Spleen (tissue), 13 donors: ENCODE results near the gene ZNF331. TPM values are rescaled to one million over a fixed set of nuclear protein-coding genes. Genes with fewer than 3 reads are reported as not detected.
A peak's percentile ranks its signal among the peaks of the same experiment; 100 is the strongest.
"Not testable (repeated sequence)": the region's sequence is repeated elsewhere in the genome, so short reads cannot be mapped to it uniquely, and the experiment has no call there.

ENCODE experiments used
- DNase-seq: peaks from one replicate; pipeline ENCODE4 v3.0.0-alpha.2; 2020
- H3K27ac ChIP-seq, 8 donors: fragments of 200-600 bp; sonication (generic) in 7 of 8; 1 replicate in 4 of 8; 2 replicates in 4 of 8; pipeline versions ENCODE4 v1.5.0 to v1.8.0; 2016 to 2021; ENCODE audit warnings: inconsistent platforms in 4 of 8, mild to moderate bottlenecking in 4 of 8, moderate library complexity in 1 of 8
- H3K27me3 ChIP-seq, 7 donors: fragments of 200-600 bp; sonication (generic) in 6 of 7; replicated peaks in 1 of 7; 1 replicate in 4 of 7; 2 replicates in 3 of 7; pipeline versions ENCODE4 v1.5.0 to v1.8.0; 2016 to 2021; ENCODE audit warnings: inconsistent platforms in 3 of 7, mild to moderate bottlenecking in 1 of 7
- H3K36me3 ChIP-seq, 6 donors: fragments of 200-600 bp; sonication (generic) in 5 of 6; 1 replicate in 4 of 6; 2 replicates in 2 of 6; pipeline versions ENCODE4 v1.5.0 to v1.8.0; 2016 to 2021; ENCODE audit warnings: inconsistent platforms in 2 of 6
- H3K4me1 ChIP-seq, 6 donors: fragments of 200-600 bp; sonication (generic) in 5 of 6; 1 replicate in 3 of 6; 2 replicates in 3 of 6; pipeline versions ENCODE4 v1.5.0 to v1.8.0; 2016 to 2021; ENCODE audit warnings: inconsistent platforms in 3 of 6
- H3K4me3 ChIP-seq, 8 donors: fragments of 200-600 bp; sonication (generic) in 7 of 8; 1 replicate in 4 of 8; 2 replicates in 4 of 8; pipeline versions ENCODE4 v1.5.0 to v1.8.0; 2016 to 2021; ENCODE audit warnings: inconsistent platforms in 4 of 8, mild to moderate bottlenecking in 4 of 8, moderate library complexity in 2 of 8
- H3K9me3 ChIP-seq, 8 donors: fragments of 200-600 bp; sonication (generic) in 7 of 8; 1 replicate in 4 of 8; 2 replicates in 4 of 8; pipeline versions ENCODE4 v1.5.0 to v1.8.0; 2016 to 2021; ENCODE audit warnings: inconsistent platforms in 4 of 8
- POLR2A ChIP-seq, 3 donors: fragments of 450-650 bp; IDR thresholded peaks; one replicate each; pipeline ENCODE4 v1.5.1; 2017; ENCODE audit warnings: antibody characterized with exemption in 3 of 3, mild to moderate bottlenecking in 1 of 3
- POLR2AphosphoS5 ChIP-seq, 3 donors: sonication (generic); formaldehyde crosslinking; IDR thresholded peaks; one replicate each; pipeline ENCODE4 v1.5.1; 2017; ENCODE audit warnings: antibody characterized with exemption in 3 of 3
- WGBS, 5 donors: extraction: QIAGEN DNeasy Blood & Tissue Kit in 3 of 5; methylation state at CpG; one replicate each; pipeline versions ENCODE4 v1.1.5 to v1.1.7; 2013 to 2018; 5-methylcytosine and 5-hydroxymethylcytosine counted together
- intact Hi-C: fragments of 100-400 bp; cut with DNase I; formaldehyde crosslinking; loops from one replicate; pipeline ENCODE4 v1.15.0; 2023; ENCODE audit warnings: low total_unique reads
- long read RNA-seq, 2 donors: transcript quantifications; one replicate each; lab custom pipeline, GENCODE V29; 2026
- polyA plus RNA-seq, 3 donors: library from polyadenylated mRNA; stranded (reverse); fragments of 200-250 nt; gene quantifications; one replicate each; pipeline ENCODE4 v1.2.1, GENCODE V29; 2013
- total RNA-seq, 7 donors: library from RNA; depleted of rRNA in 3 of 7; stranded (reverse); fragments of >200 nt in 3 of 7; fragmentation: NEBNext Ultra II Directional in 4 of 7; extraction: Animal tissue kit (Norgen Biotek cat#: 25700) in 4 of 7; gene quantifications; one replicate each; pipeline versions ENCODE4 v1.1.0 to v1.2.1, GENCODE V29; 2016 to 2021
- TF ChIP-seq, protein P1 (sequence below), 11 experiments: fragments of 200-600 bp in 7 of 11; fragments of 450-650 bp in 4 of 11; sonication (generic) in 4 of 11; IDR thresholded peaks in 8 of 11; conservative IDR thresholded peaks in 3 of 11; 1 replicate in 7 of 11; 2 replicates in 4 of 11; pipeline versions ENCODE4 v1.4.0 to v1.8.0; 2016 to 2021; ENCODE audit warnings: antibody characterized with exemption in 11 of 11, inconsistent platforms in 4 of 11, mild to moderate bottlenecking in 1 of 11
- donor health status: healthy with polysubstance abuse.
- donor health status: DM: no; HTN: no; CAD: no; lungs with moderate emphysema.
- donor health status: DM: no; HTN: no; CAD: no.
- donor health status: Bipolar disorder and iron deficiency.
- donor health status: healthy.
- donor health status: DM: no; HTN: no; CAD: no.
- donor health status: DM: yes; HTN: yes; CAD: no.

ZNF331 gene
- total RNA-seq = 10 to 100 TPM; 16.2 to 31.1 (median 26.9) TPM
- 10 to 100 TPM in 2 of 3 donors, 1 to 10 TPM in 1; 9.4 to 16.8 (median 14.3) TPM for polyA plus RNA-seq
- long read RNA-seq, donor 1, partial matches to known transcripts = 0 of 4 reads
- long read RNA-seq, donor 1, other reads (novel, unspliced or antisense) = 0 of 4 reads
- long read RNA-seq, donor 2, partial matches to known transcripts = 0 of 1 reads
- long read RNA-seq, donor 2, other reads (novel, unspliced or antisense) = 0 of 1 reads

GRCh38 chr19:53537521-53538377, at the start of gene ZNF331:
ZNF331 (plus strand) TSS chr19:53538145; CDS start chr19:53569377, 31,232 bp downstream.
- Histone ChIP-seq H3K9me3 (no peaks in the 10 kb centered on the region), H3K27me3 (no peaks in the 10 kb centered on the region), H3K36me3 (peaks cover 0 to 29% (median 3%) of the 10 kb centered on the region in 6 donors), H3K27ac (peak within 1 kb of the TSS; percentile 67 to 93 (median 82)), H3K4me3 (peak within 1 kb of the TSS; percentile 57 to 93 (median 76)), H3K4me1 (peaks cover 0 to 11% (median 3%) of the 10 kb centered on the region in 6 donors)
- DNase-seq = peak; percentile 94
- peak; percentile 92 to 94 (median 92) for TF ChIP-seq POLR2AphosphoS5 (IDR thresholded peaks at IDR 0.05)
- TF ChIP-seq, protein P1, sequence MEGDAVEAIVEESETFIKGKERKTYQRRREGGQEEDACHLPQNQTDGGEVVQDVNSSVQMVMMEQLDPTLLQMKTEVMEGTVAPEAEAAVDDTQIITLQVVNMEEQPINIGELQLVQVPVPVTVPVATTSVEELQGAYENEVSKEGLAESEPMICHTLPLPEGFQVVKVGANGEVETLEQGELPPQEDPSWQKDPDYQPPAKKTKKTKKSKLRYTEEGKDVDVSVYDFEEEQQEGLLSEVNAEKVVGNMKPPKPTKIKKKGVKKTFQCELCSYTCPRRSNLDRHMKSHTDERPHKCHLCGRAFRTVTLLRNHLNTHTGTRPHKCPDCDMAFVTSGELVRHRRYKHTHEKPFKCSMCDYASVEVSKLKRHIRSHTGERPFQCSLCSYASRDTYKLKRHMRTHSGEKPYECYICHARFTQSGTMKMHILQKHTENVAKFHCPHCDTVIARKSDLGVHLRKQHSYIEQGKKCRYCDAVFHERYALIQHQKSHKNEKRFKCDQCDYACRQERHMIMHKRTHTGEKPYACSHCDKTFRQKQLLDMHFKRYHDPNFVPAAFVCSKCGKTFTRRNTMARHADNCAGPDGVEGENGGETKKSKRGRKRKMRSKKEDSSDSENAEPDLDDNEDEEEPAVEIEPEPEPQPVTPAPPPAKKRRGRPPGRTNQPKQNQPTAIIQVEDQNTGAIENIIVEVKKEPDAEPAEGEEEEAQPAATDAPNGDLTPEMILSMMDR (IDR thresholded peaks at IDR 0.05 in 8 of 11, conservative IDR thresholded peaks at IDR 0.05 in 3 of 11) = peak; percentile 33 to 86 (median 63)
- TF ChIP-seq POLR2A (IDR thresholded peaks at IDR 0.05) = peak in 2 of 3 donors; percentile 30 to 48
- intact Hi-C loops = no loop called here
- 42 to 56% (median 55%) methylated on average over 62 to 81 of the region's 81 CpGs for WGBS, 5 donors

- Histone ChIP-seq H3K36me3 (peaks cover 14 to 69% (median 46%) of the 10 kb centered on the region in 6 donors), H3K27me3 (no peaks in the 10 kb centered on the region), H3K4me1 (no peaks in the 10 kb centered on the region), H3K4me3 (no peak overlapping the region), H3K9me3 (peaks cover 8 to 100% (median 98%) of the 10 kb centered on the region in 8 donors), H3K27ac (no peak overlapping the region)
- DNase-seq = no peak
- intact Hi-C loops = no loop called here
- TF ChIP-seq, protein P1 (IDR thresholded peaks at IDR 0.05 in 8 of 11, conservative IDR thresholded peaks at IDR 0.05 in 3 of 11) = no peak
- TF ChIP-seq POLR2A (IDR thresholded peaks at IDR 0.05) = no peak
- no peak for TF ChIP-seq POLR2AphosphoS5 (IDR thresholded peaks at IDR 0.05)
- WGBS, 5 donors = 92 to 99% (median 95%) methylated on average over 5 of the region's 5 CpGs
Observed at GRCh38 chr19:53492153-53492552, 45.8 kb upstream of the ZNF331 start.

GRCh38 chr19:53497311-53498023, 40.5 kb upstream of the ZNF331 start:
- peaks cover 0 to 17% (median 2%) of the 10 kb centered on the region in 6 donors for H3K36me3 ChIP-seq
- H3K9me3 ChIP-seq = peaks cover 3 to 88% (median 59%) of the 10 kb centered on the region in 8 donors
- H3K4me1 ChIP-seq, intact Hi-C loops, DNase-seq, H3K4me3 ChIP-seq, H3K27me3 ChIP-seq, H3K27ac ChIP-seq: not testable (repeated sequence)
- WGBS, 5 donors = 63 to 70% (median 68%) methylated on average over 11 of the region's 11 CpGs

GRCh38 chr19:53498024-53498395, 39.9 kb upstream of the ZNF331 start:
- H3K9me3 ChIP-seq = peaks cover 2 to 82% (median 53%) of the 10 kb centered on the region in 8 donors
- peaks cover 0 to 13% (median 2%) of the 10 kb centered on the region in 6 donors for H3K36me3 ChIP-seq
- 48 to 58% (median 53%) methylated on average over 4 of the region's 4 CpGs for WGBS, 5 donors
- H3K27ac ChIP-seq, DNase-seq, H3K4me1 ChIP-seq, intact Hi-C loops, H3K4me3 ChIP-seq, H3K27me3 ChIP-seq: not testable (repeated sequence)

DNA sequence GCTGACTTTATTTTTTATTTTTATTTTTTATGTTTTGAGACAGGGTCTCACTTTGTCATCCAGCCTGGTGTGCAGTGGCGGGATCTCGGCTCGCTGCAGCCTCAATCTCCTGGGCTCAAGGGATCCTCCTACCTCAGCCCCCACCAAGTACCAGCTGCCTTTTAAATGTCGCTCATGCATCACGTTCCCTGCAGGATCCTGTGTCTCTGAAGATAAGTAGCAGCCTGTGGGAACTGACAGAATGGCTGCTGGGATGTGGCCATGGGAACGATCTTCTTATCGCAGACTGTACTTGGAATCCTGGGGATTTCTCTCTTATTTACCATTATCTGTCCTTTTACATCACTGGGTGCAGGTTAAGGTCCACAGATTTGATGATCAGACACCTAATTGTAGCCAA, 34.8 kb upstream of the ZNF331 start:
- H3K4me3 ChIP-seq, intact Hi-C loops, H3K4me1 ChIP-seq, H3K36me3 ChIP-seq, DNase-seq, H3K27ac ChIP-seq: not testable (repeated sequence)
- 36 to 62% (median 54%) methylated on average over 7 of the region's 7 CpGs for WGBS, 5 donors
- Histone ChIP-seq H3K9me3 (peaks cover 0 to 45% (median 10%) of the 10 kb centered on the region in 8 donors), H3K27me3 (peaks cover 0 to 19% (median 0%) of the 10 kb centered on the region in 7 donors)

DNA sequence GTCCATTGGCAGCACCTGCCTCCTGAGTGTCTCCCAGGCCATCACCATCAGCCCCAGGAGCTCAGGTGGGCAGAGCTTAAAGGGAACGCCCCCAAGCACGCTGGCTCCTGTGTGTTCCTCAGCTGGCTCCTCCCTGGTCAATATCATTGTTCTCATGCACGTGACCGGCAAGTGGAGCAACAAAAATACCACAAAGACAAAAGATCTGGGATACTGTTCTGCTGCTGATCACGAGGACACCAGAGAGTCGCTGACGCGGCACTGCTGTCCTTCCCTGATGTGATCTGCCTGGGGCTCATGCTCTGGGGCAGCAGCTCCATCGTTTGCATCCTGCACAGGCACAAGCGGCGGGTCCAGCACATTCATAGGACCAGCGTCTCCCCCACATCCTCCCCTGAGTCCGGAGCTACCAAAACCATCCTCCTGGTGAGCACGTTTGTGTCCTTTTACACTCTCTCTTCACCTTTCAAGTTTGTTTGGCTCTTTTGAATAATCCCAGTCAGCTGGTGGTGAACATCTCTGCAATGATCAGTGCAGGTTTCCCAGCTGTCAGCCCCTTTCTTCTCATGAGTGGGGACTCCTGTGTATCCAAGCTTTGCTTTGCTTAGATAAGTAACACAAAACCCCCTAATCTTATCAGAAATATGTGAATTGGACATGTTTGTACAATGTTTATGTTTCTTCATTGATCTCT, 34.1 kb upstream of the ZNF331 start:
- DNase-seq, H3K4me3 ChIP-seq, H3K4me1 ChIP-seq, H3K27ac ChIP-seq, H3K36me3 ChIP-seq, intact Hi-C loops: not testable (repeated sequence)
- 5 to 25% (median 7%) methylated on average over 1 to 11 of the region's 14 CpGs for WGBS, 5 donors
- H3K9me3 ChIP-seq = peaks cover 0 to 38% (median 5%) of the 10 kb centered on the region in 8 donors
- H3K27me3 ChIP-seq = peaks cover 0 to 19% (median 0%) of the 10 kb centered on the region in 7 donors

- WGBS, 5 donors = 19 to 26% (median 25%) methylated on average over 11 to 13 of the region's 13 CpGs
- H3K27ac ChIP-seq, H3K4me3 ChIP-seq, H3K4me1 ChIP-seq, DNase-seq, H3K36me3 ChIP-seq, intact Hi-C loops: not testable (repeated sequence)
- H3K9me3 ChIP-seq = peaks cover 0 to 34% (median 5%) of the 10 kb centered on the region in 8 donors
- peaks cover 0 to 19% (median 0%) of the 10 kb centered on the region in 7 donors for H3K27me3 ChIP-seq
Observed at GRCh38 chr19:53504365-53504703, 33.6 kb upstream of the ZNF331 start.
